Measurements from ENCODE around the gene PDCD5. TPM values are rescaled to one million over a fixed set of nuclear protein-coding genes. Genes with fewer than 3 reads are reported as not detected.

PDCD5 gene
- total and polyA plus RNA-seq, 2 experiments from 2014 or later, result 77.8 to 436 TPM

DNA sequence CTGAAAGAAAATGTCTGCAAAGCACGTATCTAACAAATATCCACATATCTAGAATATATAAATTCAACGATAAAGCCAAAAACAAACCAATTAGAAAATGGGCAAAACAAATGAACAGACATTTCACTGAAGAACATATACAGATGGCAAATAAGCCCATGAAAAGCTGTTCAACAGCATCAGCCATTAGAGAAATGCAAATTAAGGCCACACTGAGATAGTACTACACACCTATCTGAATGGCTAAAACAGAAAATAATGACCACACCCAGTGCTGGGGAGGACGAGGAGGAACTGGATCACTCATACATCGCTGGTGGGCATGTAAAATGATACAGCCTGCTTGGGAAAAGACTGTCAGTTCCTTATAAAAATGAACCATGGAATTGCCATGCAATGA, 32.0 kb downstream of the PDCD5 start:
- Histone ChIP-seq H2AFZ (no peak overlapping the region), H3K4me2 (no peak overlapping the region), H3K27me3 (ENCODE audit: insufficient read depth) (no peaks in the 10 kb centered on the region), H3K36me3 (ENCODE audit: insufficient read depth) (peaks cover 9% of the 10 kb centered on the region), H3F3A (replicated peaks; ENCODE audit: low read depth) (no peaks in the 10 kb centered on the region), H3K27ac (ENCODE audit: low read depth) (no peak overlapping the region), H3K4me3 (no peak overlapping the region), H4K20me1 (replicated peaks; ENCODE audit: insufficient read depth) (no peaks in the 10 kb centered on the region; the same call in 1 of the 2 replicates), H3K9me2 (ENCODE audit: insufficient read depth) (no peaks in the 10 kb centered on the region), H3K4me1 (ENCODE audit: insufficient read depth) (no peaks in the 10 kb centered on the region), H3K79me2 (replicated peaks; ENCODE audit: insufficient read depth) (no peaks in the 10 kb centered on the region)
- DNase-seq (ENCODE audit: low spot score) (no peak), ATAC-seq (no peak)
- no peak overlapping the region for H3K27ac Mint-ChIP-seq
- no peak overlapping the region for H3K4me3 Mint-ChIP-seq
- peaks cover 57% of the 10 kb centered on the region for H3K36me3 Mint-ChIP-seq (ENCODE audit: low read depth)
- no peak for TF ChIP-seq NANOG (IDR thresholded peaks at IDR 0.05; ENCODE audit: borderline replicate concordance)
- TF ChIP-seq CREB1 (CRISPR knock-in tag; IDR thresholded peaks at IDR 0.05; ENCODE audit: low read depth), result no peak
- TF ChIP-seq, protein P1, sequence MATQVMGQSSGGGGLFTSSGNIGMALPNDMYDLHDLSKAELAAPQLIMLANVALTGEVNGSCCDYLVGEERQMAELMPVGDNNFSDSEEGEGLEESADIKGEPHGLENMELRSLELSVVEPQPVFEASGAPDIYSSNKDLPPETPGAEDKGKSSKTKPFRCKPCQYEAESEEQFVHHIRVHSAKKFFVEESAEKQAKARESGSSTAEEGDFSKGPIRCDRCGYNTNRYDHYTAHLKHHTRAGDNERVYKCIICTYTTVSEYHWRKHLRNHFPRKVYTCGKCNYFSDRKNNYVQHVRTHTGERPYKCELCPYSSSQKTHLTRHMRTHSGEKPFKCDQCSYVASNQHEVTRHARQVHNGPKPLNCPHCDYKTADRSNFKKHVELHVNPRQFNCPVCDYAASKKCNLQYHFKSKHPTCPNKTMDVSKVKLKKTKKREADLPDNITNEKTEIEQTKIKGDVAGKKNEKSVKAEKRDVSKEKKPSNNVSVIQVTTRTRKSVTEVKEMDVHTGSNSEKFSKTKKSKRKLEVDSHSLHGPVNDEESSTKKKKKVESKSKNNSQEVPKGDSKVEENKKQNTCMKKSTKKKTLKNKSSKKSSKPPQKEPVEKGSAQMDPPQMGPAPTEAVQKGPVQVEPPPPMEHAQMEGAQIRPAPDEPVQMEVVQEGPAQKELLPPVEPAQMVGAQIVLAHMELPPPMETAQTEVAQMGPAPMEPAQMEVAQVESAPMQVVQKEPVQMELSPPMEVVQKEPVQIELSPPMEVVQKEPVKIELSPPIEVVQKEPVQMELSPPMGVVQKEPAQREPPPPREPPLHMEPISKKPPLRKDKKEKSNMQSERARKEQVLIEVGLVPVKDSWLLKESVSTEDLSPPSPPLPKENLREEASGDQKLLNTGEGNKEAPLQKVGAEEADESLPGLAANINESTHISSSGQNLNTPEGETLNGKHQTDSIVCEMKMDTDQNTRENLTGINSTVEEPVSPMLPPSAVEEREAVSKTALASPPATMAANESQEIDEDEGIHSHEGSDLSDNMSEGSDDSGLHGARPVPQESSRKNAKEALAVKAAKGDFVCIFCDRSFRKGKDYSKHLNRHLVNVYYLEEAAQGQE (IDR thresholded peaks at IDR 0.05; ENCODE audit: unreplicated experiment), result no peak
- no peak for TF ChIP-seq EZH2phosphoT487 (IDR thresholded peaks at IDR 0.05; ENCODE audit: unreplicated experiment)
- no peak for TF ChIP-seq STAT1 (IDR thresholded peaks at IDR 0.05; ENCODE audit: unreplicated experiment)
- TF ChIP-seq ZNF114 (CRISPR knock-in tag; IDR thresholded peaks at IDR 0.05), result no peak
- no peak for TF ChIP-seq POLR2AphosphoS5 (IDR thresholded peaks at IDR 0.05; ENCODE audit: low read depth)
- no peak for TF ChIP-seq EZH2 (IDR thresholded peaks at IDR 0.05; ENCODE audit: low read depth, unreplicated experiment)
- TF ChIP-seq, protein P2, sequence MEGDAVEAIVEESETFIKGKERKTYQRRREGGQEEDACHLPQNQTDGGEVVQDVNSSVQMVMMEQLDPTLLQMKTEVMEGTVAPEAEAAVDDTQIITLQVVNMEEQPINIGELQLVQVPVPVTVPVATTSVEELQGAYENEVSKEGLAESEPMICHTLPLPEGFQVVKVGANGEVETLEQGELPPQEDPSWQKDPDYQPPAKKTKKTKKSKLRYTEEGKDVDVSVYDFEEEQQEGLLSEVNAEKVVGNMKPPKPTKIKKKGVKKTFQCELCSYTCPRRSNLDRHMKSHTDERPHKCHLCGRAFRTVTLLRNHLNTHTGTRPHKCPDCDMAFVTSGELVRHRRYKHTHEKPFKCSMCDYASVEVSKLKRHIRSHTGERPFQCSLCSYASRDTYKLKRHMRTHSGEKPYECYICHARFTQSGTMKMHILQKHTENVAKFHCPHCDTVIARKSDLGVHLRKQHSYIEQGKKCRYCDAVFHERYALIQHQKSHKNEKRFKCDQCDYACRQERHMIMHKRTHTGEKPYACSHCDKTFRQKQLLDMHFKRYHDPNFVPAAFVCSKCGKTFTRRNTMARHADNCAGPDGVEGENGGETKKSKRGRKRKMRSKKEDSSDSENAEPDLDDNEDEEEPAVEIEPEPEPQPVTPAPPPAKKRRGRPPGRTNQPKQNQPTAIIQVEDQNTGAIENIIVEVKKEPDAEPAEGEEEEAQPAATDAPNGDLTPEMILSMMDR (conservative IDR thresholded peaks at IDR 0.05; ENCODE audit: low read depth in 2 of 2), result no peak
- H3K27me3 Mint-ChIP-seq (ENCODE audit: insufficient read depth, low read depth, poor library complexity), result peaks cover 3% of the 10 kb centered on the region
- peaks cover 3% of the 10 kb centered on the region; the same call in 1 of the 3 replicates for H3K9me3 Mint-ChIP-seq
- no peaks in the 10 kb centered on the region for H3K4me1 Mint-ChIP-seq

DNA sequence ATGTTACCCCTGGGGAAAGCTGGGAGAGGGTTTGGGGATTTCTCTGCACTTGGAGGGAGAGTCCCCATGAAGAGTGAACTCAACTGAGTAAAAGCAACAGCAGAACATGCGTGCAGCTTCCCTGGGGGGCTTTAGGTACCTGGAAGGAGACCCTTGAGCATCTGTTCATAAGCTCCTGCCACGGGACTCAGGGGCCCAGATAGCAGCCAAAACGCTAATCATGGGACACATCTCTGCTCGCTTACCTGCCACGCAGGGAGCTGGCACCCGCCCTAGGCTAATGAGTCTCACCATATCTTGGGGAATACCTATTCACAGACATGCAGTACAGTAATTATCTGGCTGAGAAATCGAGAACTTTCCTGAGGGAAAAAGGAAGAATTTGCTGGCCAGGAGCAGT, 33.9 kb downstream of the PDCD5 start:
- Histone ChIP-seq H2AFZ (no peak overlapping the region), H3K27ac (ENCODE audit: low read depth) (no peak overlapping the region), H3K9me2 (ENCODE audit: insufficient read depth) (no peaks in the 10 kb centered on the region), H3K4me1 (ENCODE audit: insufficient read depth) (no peaks in the 10 kb centered on the region), H3K36me3 (ENCODE audit: insufficient read depth) (peaks cover 3% of the 10 kb centered on the region), H3K27me3 (ENCODE audit: insufficient read depth) (no peaks in the 10 kb centered on the region), H3K4me3 (no peak overlapping the region), H4K20me1 (replicated peaks; ENCODE audit: insufficient read depth) (no peaks in the 10 kb centered on the region; the same call in 1 of the 2 replicates), H3K4me2 (no peak overlapping the region), H3F3A (replicated peaks; ENCODE audit: low read depth) (no peaks in the 10 kb centered on the region), H3K79me2 (replicated peaks; ENCODE audit: insufficient read depth) (no peaks in the 10 kb centered on the region)
- no peak for ATAC-seq
- no peak for DNase-seq (ENCODE audit: low spot score)
- Mint-ChIP-seq H3K27me3 (ENCODE audit: insufficient read depth, low read depth, poor library complexity) (peaks cover 3% of the 10 kb centered on the region), H3K4me1 (no peaks in the 10 kb centered on the region), H3K36me3 (ENCODE audit: low read depth) (peaks cover 60% of the 10 kb centered on the region), H3K4me3 (no peak overlapping the region), H3K9me3 (no peaks in the 10 kb centered on the region), H3K27ac (no peak overlapping the region)
- TF ChIP-seq EZH2phosphoT487 (IDR thresholded peaks at IDR 0.05; ENCODE audit: unreplicated experiment), result no peak
- TF ChIP-seq, protein P2 (conservative IDR thresholded peaks at IDR 0.05; ENCODE audit: low read depth in 2 of 2), result no peak
- TF ChIP-seq ZNF331 (CRISPR knock-in tag; IDR thresholded peaks at IDR 0.05; ENCODE audit: low read depth), result no peak
- TF ChIP-seq, protein P1 (IDR thresholded peaks at IDR 0.05; ENCODE audit: unreplicated experiment), result no peak
- no peak for TF ChIP-seq NANOG (IDR thresholded peaks at IDR 0.05; ENCODE audit: borderline replicate concordance)
- TF ChIP-seq JUNB (IDR thresholded peaks at IDR 0.05; ENCODE audit: unreplicated experiment), result no peak
- TF ChIP-seq CREB1 (CRISPR knock-in tag; IDR thresholded peaks at IDR 0.05; ENCODE audit: low read depth), result no peak
- no peak for TF ChIP-seq POLR2AphosphoS5 (IDR thresholded peaks at IDR 0.05; ENCODE audit: low read depth)
- TF ChIP-seq, protein P3, sequence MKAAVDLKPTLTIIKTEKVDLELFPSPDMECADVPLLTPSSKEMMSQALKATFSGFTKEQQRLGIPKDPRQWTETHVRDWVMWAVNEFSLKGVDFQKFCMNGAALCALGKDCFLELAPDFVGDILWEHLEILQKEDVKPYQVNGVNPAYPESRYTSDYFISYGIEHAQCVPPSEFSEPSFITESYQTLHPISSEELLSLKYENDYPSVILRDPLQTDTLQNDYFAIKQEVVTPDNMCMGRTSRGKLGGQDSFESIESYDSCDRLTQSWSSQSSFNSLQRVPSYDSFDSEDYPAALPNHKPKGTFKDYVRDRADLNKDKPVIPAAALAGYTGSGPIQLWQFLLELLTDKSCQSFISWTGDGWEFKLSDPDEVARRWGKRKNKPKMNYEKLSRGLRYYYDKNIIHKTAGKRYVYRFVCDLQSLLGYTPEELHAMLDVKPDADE (IDR thresholded peaks at IDR 0.05), result no peak

Data from GM23338 (cell line).